B cell (primary cell): ENCODE results near the gene TTLL1.

ENCODE experiments used
- EZH2 ChIP-seq: IDR thresholded peaks from 2 replicates; pipeline ENCODE4 v1.6.1; 2012; ENCODE audit warnings: borderline replicate concordance, low read depth, mild to moderate bottlenecking, moderate library complexity, low read length; ENCODE audit not compliant: insufficient read depth, poor library complexity, severe bottlenecking
- TF ChIP-seq, protein P1 (sequence below): fragments of 200-600 bp; IDR thresholded peaks from one replicate; pipeline ENCODE4 v1.8.0; 2022; ENCODE audit warnings: antibody characterized with exemption, mild to moderate bottlenecking

DNA sequence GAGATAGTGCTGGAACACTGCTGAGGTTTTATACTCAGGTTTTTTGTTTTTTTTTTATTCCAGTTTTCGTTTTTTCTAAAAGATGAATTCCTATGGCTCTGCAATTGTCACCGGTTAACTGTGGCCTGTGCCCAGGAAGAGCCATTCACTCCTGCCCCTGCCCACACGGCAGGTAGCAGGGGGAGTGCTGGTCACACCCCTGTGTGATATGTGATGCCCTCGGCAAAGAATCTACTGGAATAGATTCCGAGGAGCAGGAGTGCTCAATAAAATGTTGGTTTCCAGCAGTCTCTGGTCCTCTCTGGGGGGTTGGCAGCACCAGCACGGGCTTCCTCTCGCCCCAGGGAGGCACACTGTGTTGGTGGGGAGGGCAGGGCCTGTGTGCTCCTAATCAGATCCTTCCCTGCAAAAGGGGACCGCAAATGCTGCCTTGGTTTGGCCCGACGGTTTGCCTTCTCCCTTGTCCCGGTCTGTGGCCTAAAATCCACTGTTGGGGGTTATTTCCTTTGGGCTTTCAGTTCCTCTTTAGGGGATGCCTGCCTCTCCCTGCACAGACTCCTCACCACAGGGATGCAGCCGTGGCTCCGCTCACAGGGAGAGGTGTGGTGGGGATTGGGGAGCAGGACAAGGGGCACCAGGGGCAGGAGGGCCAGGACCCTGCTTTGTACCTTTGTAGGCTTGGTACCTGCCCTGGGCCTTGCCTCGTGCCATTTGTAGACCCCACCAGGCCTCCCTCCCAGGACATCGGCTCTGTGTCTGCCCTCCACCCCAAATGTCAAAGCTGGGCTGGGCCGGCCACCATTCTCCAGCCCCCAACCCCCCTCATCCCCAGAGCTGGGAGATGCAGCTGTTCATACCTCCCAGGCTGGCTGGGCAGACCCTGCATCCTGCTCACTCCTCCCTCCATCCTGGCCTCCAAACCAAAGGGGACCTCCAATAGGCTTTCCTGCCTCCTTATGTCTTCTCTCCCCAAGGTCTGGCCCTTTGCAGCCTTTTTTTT is 40.5 kb upstream of the TTLL1 start:
- TF ChIP-seq, protein P1, sequence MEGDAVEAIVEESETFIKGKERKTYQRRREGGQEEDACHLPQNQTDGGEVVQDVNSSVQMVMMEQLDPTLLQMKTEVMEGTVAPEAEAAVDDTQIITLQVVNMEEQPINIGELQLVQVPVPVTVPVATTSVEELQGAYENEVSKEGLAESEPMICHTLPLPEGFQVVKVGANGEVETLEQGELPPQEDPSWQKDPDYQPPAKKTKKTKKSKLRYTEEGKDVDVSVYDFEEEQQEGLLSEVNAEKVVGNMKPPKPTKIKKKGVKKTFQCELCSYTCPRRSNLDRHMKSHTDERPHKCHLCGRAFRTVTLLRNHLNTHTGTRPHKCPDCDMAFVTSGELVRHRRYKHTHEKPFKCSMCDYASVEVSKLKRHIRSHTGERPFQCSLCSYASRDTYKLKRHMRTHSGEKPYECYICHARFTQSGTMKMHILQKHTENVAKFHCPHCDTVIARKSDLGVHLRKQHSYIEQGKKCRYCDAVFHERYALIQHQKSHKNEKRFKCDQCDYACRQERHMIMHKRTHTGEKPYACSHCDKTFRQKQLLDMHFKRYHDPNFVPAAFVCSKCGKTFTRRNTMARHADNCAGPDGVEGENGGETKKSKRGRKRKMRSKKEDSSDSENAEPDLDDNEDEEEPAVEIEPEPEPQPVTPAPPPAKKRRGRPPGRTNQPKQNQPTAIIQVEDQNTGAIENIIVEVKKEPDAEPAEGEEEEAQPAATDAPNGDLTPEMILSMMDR, result no peak
- no peak for TF ChIP-seq EZH2
